Measurements from ENCODE around the gene GZMA. TPM values are rescaled to one million over a fixed set of nuclear protein-coding genes. Genes with fewer than 3 reads are reported as not detected.

The GZMA gene
- total RNA-seq, 1 experiment from 2014 or later, result not detected

DNA sequence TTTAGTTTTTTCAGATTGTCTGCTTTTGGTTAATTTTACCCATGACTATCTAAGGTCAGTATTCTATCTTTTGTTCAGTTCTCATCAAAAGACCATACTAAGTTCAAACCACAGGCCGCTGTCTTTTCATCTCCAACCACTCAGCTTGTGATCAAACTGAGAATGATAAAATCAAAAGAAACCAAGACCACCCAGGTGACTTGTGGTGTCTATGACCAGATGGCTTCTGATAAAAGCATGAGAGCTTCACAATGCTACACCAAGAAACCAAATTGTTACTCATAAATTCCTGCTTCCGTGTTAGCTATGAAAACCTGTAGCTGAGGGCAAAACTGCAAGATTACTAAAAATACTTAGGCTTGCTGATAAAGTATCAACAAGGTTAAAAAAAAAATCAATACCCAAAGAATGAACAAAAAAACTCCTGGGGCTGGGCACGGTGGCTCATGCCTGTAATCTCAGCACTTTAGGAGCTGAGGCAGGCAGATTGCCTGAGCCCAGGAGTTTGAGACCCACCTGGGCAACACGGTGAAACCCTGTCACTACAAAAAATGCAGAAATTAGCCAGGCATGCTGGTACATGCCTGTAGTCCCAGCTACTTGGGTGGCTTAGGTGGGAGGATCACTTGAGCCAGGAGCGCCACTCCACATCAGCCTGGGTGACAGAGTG is 31.7 kb downstream of the GZMA start:
- Histone ChIP-seq H3K9ac (ENCODE audit: extremely low read depth, insufficient read length, low read length) (no peak overlapping the region), H3K4me1 (ENCODE audit: insufficient read depth, low read length) (no peaks in the 10 kb centered on the region), H3K14ac (ENCODE audit: insufficient read depth, low read length) (no peak overlapping the region), H3K9me3 (ENCODE audit: control insufficient read depth, low read depth, low read length) (no peaks in the 10 kb centered on the region), H2BK12ac (ENCODE audit: insufficient read length, low read depth, low read length) (no peak overlapping the region), H3T11ph (ENCODE audit: low read length) (no peak overlapping the region), H4K5ac (ENCODE audit: insufficient read length, low read depth, low read length) (no peak overlapping the region), H3K4me2 (ENCODE audit: insufficient read depth, insufficient read length, low read length) (no peak overlapping the region), H3K56ac (ENCODE audit: insufficient read length, low read depth, low read length) (no peak overlapping the region), H2AK5ac (ENCODE audit: insufficient read length, low read length) (no peak overlapping the region), H2BK5ac (ENCODE audit: insufficient read length, low read length) (no peak overlapping the region), H3K27ac (ENCODE audit: insufficient read length, low read depth, low read length) (no peak overlapping the region), H3K23ac (ENCODE audit: insufficient read length, low read depth, low read length) (no peak overlapping the region), H2BK15ac (ENCODE audit: low read depth, low read length) (no peak overlapping the region), H3K27me3 (ENCODE audit: insufficient read depth, low read length) (no peaks in the 10 kb centered on the region), H2AFZ (ENCODE audit: low read length) (no peak overlapping the region), H4K8ac (replicated peaks; ENCODE audit: insufficient read length, low read depth, low read length) (no peak overlapping the region), H3K18ac (ENCODE audit: insufficient read length, low read depth, low read length) (no peak overlapping the region), H3K79me1 (ENCODE audit: insufficient read depth, low read depth, low read length, poor library complexity, severe bottlenecking) (no peaks in the 10 kb centered on the region), H3K79me2 (ENCODE audit: insufficient read depth, low read length) (no peaks in the 10 kb centered on the region), H2BK120ac (ENCODE audit: low read depth, low read length, poor library complexity, severe bottlenecking) (no peak overlapping the region), H2BK20ac (ENCODE audit: low read depth, low read length, poor library complexity, severe bottlenecking) (no peak overlapping the region), H4K91ac (ENCODE audit: insufficient read length, low read depth, low read length) (no peak overlapping the region), H4K20me1 (ENCODE audit: control insufficient read depth, insufficient read depth, insufficient read length) (no peaks in the 10 kb centered on the region), H3K23me2 (ENCODE audit: insufficient read length, low read depth, low read length, poor library complexity, severe bottlenecking) (no peaks in the 10 kb centered on the region), H3K4ac (ENCODE audit: low read depth, low read length) (no peak overlapping the region)
- WGBS (ENCODE audit: extremely low coverage, insufficient read length, low lambda C conversion rate), result no CpG with 5 or more reads among the region's 5 CpGs
- Mint-ChIP-seq H3K4me3 (no peak overlapping the region), H3K9me3 (peaks cover 7 to 9% of the 10 kb centered on the region in 2 experiments), H3K36me3 (ENCODE audit: insufficient read depth in 1 of 3, low read depth in 3 of 3) (peaks cover 0 to 5% (median 0%) of the 10 kb centered on the region in 3 experiments; a peak in 2 of 7 replicates), H3K27ac (no peak overlapping the region), H3K4me1 (no peaks in the 10 kb centered on the region), H3K27me3 (ENCODE audit: low read depth) (peaks cover 2% of the 10 kb centered on the region; the same call in 1 of the 2 replicates)
- TF ChIP-seq, protein P1, sequence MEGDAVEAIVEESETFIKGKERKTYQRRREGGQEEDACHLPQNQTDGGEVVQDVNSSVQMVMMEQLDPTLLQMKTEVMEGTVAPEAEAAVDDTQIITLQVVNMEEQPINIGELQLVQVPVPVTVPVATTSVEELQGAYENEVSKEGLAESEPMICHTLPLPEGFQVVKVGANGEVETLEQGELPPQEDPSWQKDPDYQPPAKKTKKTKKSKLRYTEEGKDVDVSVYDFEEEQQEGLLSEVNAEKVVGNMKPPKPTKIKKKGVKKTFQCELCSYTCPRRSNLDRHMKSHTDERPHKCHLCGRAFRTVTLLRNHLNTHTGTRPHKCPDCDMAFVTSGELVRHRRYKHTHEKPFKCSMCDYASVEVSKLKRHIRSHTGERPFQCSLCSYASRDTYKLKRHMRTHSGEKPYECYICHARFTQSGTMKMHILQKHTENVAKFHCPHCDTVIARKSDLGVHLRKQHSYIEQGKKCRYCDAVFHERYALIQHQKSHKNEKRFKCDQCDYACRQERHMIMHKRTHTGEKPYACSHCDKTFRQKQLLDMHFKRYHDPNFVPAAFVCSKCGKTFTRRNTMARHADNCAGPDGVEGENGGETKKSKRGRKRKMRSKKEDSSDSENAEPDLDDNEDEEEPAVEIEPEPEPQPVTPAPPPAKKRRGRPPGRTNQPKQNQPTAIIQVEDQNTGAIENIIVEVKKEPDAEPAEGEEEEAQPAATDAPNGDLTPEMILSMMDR (conservative IDR thresholded peaks at IDR 0.05), result no peak
- DNase-seq, result no peak
